Stimulated activated memory B cell treated with anti-CD40 and anti-IgM and Interleukin-4, amounts not matched to agents 10 μg/mL and 1 μg/mL and 100 μg/mL, for 72 hours (primary cell): ENCODE results near the gene SERPINB3.

Experiments used
- ATAC-seq: fragments of 150-1000 bp; cut with Tn5 transposase; 2 replicates; pipeline ENCODE4 v1.10.0; 2021
- H3K27ac Mint-ChIP-seq: one replicate; pipeline ENCODE4 v1.8.0; 2022; ENCODE audit warnings: mild to moderate bottlenecking, mixed read lengths
- H3K27me3 Mint-ChIP-seq: one replicate; pipeline ENCODE4 v1.8.0; 2022; ENCODE audit warnings: mixed read lengths
- H3K36me3 Mint-ChIP-seq: one replicate; pipeline ENCODE4 v1.8.0; 2022; ENCODE audit warnings: mixed read lengths
- H3K4me1 Mint-ChIP-seq: one replicate; pipeline ENCODE4 v1.8.0; 2022; ENCODE audit warnings: mixed read lengths
- H3K4me3 Mint-ChIP-seq: one replicate; pipeline ENCODE4 v1.8.0; 2022; ENCODE audit warnings: mild to moderate bottlenecking, moderate library complexity, mixed read lengths
- H3K9me3 Mint-ChIP-seq: one replicate; pipeline ENCODE4 v1.8.0; 2022; ENCODE audit warnings: mixed read lengths

SERPINB3 gene

GRCh38 chr18:63619661-63620060 lies 42.0 kb downstream of the SERPINB3 start:
- no peak overlapping the region for H3K4me3 Mint-ChIP-seq

DNA sequence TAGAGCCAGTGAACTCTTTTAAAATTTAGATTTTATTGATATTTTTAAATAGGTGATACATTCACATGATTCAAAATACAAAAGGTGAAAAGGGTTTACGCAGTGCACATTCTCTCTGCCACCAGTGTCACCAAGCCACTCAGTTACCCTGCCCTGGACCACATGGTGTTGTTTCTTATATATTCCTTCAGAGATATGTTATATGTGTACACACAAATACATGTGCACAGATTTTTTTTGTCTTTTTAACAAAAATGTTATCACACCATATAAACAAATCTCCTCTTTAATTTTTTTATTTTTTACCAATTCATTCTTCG lies 43.8 kb downstream of the SERPINB3 start:
- peaks cover 5% of the 10 kb centered on the region for H3K9me3 Mint-ChIP-seq
- ATAC-seq: no peak
- H3K27ac Mint-ChIP-seq: no peak overlapping the region
- H3K36me3 Mint-ChIP-seq: no peaks in the 10 kb centered on the region
- no peaks in the 10 kb centered on the region for H3K4me1 Mint-ChIP-seq
- H3K27me3 Mint-ChIP-seq: peaks cover 12% of the 10 kb centered on the region
- no peak overlapping the region for H3K4me3 Mint-ChIP-seq

More at GRCh38 chr18:63619661-63620060, 42.0 kb downstream of the SERPINB3 start:
- no peaks in the 10 kb centered on the region for H3K27me3 Mint-ChIP-seq
- H3K27ac Mint-ChIP-seq: no peak overlapping the region
- ATAC-seq: no peak
- no peaks in the 10 kb centered on the region for H3K36me3 Mint-ChIP-seq
- no peaks in the 10 kb centered on the region for H3K4me1 Mint-ChIP-seq
- peaks cover 8% of the 10 kb centered on the region for H3K9me3 Mint-ChIP-seq

DNA sequence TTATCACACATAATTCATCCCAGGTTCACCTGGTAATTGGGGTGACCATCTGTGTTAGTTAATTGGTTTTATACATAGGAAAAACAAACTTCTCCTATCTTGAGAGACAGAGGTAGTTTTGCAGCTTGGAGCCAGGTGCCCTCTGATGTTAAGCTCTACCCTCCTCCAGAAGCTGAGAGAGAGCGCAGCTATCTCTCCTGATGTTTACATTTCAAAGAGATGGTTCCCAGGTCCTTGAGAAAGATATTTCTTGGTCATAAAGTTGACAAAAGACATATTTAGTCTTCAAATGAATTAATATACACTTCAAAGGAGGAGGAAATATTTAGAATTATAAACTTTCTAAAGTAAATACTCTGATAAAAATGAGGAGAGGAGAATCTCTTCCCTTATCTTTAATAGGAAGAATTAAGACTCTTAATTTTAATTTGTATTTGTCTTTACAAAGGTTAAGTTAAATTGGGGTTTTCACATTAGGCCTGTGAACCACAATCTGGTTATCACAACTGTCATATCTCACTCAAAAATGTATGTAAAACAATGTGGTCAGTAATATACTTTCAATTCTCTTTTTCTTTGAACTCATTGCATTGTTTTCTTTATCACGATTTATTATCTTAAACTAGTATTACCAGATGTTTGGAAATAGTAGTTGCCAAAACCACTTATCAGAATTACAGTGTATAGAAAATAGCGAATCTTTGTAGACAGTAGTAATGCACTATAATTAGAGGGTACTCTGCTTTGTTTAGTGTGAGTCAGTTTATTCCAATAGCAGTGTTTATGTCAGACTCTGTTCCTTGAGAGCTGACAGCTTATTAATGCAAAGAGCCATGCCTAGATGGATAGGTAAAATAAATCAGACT lies 44.4 kb downstream of the SERPINB3 start:
- Mint-ChIP-seq H3K4me1 (no peaks in the 10 kb centered on the region), H3K4me3 (no peak overlapping the region), H3K9me3 (peaks cover 8% of the 10 kb centered on the region), H3K36me3 (no peaks in the 10 kb centered on the region), H3K27me3 (peaks cover 18% of the 10 kb centered on the region), H3K27ac (no peak overlapping the region)
- no peak for ATAC-seq

DNA sequence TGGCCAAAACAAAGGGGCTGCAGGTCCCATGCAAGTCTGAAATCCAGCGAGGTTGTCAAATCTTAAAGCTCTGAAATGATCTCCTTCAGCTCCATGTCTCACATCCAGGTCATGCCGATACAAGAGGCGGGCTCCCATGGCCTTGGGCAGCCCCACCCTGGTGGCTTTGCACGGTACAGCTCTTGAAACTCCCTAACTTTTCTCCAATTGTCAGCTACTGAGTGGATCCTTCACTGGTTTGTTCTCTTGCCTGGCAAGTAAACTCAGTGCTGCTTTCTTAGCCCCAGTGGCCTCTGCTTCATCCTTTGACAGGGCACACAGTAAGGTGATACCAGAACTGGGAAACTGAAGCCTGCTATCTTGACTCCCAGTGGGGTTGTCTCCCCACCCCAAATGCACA lies 48.3 kb downstream of the SERPINB3 start:
- peaks cover 5% of the 10 kb centered on the region for H3K9me3 Mint-ChIP-seq
- H3K4me3 Mint-ChIP-seq: no peak overlapping the region
- H3K27ac Mint-ChIP-seq: no peak overlapping the region
- H3K27me3 Mint-ChIP-seq: peaks cover 33% of the 10 kb centered on the region
- peak; percentile 8 for ATAC-seq
- no peaks in the 10 kb centered on the region for H3K36me3 Mint-ChIP-seq
- no peaks in the 10 kb centered on the region for H3K4me1 Mint-ChIP-seq

GRCh38 chr18:63606526-63606925 lies 55.2 kb downstream of the SERPINB3 start:
- Mint-ChIP-seq H3K27me3 (peaks cover 16% of the 10 kb centered on the region), H3K4me3 (no peak overlapping the region), H3K27ac (no peak overlapping the region), H3K36me3 (no peaks in the 10 kb centered on the region), H3K9me3 (no peaks in the 10 kb centered on the region), H3K4me1 (no peaks in the 10 kb centered on the region)
- no peak for ATAC-seq
